ENCODE data around the gene GALNT2.
A peak's percentile ranks its signal among the peaks of the same experiment; 100 is the strongest.

Gene GALNT2

GRCh38 chr1:230236301-230237008 lies 169.4 kb downstream of the GALNT2 start:
- Histone ChIP-seq H3K4me3 (ENCODE audit: low read depth, low read length) (no peak overlapping the region), H3K79me2 (ENCODE audit: control insufficient read depth, insufficient read depth, low read length, unreplicated experiment) (peaks cover 16% of the 10 kb centered on the region), H3K27me3 (ENCODE audit: insufficient read depth, low read length) (no peaks in the 10 kb centered on the region), H3K27ac (ENCODE audit: low read depth, low read length) (peak overlapping the region; percentile 16; the same call in 1 of the 2 replicates), H3K36me3 (ENCODE audit: insufficient read depth, low read length) (peaks cover 34% of the 10 kb centered on the region), H3K4me1 (ENCODE audit: control insufficient read depth, insufficient read depth, low read length, unreplicated experiment) (peaks cover 25% of the 10 kb centered on the region), H2AFZ (ENCODE audit: low read length, unreplicated experiment) (no peak overlapping the region)

- H3K27ac ChIP-seq (ENCODE audit: low read depth, low read length) = peak overlapping the region; percentile 16; the same call in 1 of the 2 replicates
- H3K27me3 ChIP-seq (ENCODE audit: insufficient read depth, low read length) = no peaks in the 10 kb centered on the region
- H2AFZ ChIP-seq (ENCODE audit: low read length, unreplicated experiment) = no peak overlapping the region
- peaks cover 21% of the 10 kb centered on the region for H3K4me1 ChIP-seq (ENCODE audit: control insufficient read depth, insufficient read depth, low read length, unreplicated experiment)
- no peak overlapping the region for H3K4me3 ChIP-seq (ENCODE audit: low read depth, low read length)
- peaks cover 16% of the 10 kb centered on the region for H3K79me2 ChIP-seq (ENCODE audit: control insufficient read depth, insufficient read depth, low read length, unreplicated experiment)
- H3K36me3 ChIP-seq (ENCODE audit: insufficient read depth, low read length) = peaks cover 39% of the 10 kb centered on the region
Measured at GRCh38 chr1:230237009-230237370, 170.0 kb downstream of the GALNT2 start.

GRCh38 chr1:230237805-230238204 lies 170.8 kb downstream of the GALNT2 start:
- Histone ChIP-seq H3K4me1 (ENCODE audit: control insufficient read depth, insufficient read depth, low read length, unreplicated experiment) (peaks cover 13% of the 10 kb centered on the region), H3K4me3 (ENCODE audit: low read depth, low read length) (no peak overlapping the region), H3K79me2 (ENCODE audit: control insufficient read depth, insufficient read depth, low read length, unreplicated experiment) (peaks cover 13% of the 10 kb centered on the region), H3K27ac (ENCODE audit: low read depth, low read length) (no peak overlapping the region), H3K27me3 (ENCODE audit: insufficient read depth, low read length) (no peaks in the 10 kb centered on the region), H2AFZ (ENCODE audit: low read length, unreplicated experiment) (no peak overlapping the region), H3K36me3 (ENCODE audit: insufficient read depth, low read length) (peaks cover 45% of the 10 kb centered on the region)

GRCh38 chr1:230240446-230241086 lies 173.5 kb downstream of the GALNT2 start:
- no peaks in the 10 kb centered on the region for H3K79me2 ChIP-seq (ENCODE audit: control insufficient read depth, insufficient read depth, low read length, unreplicated experiment)
- peaks cover 54% of the 10 kb centered on the region for H3K36me3 ChIP-seq (ENCODE audit: insufficient read depth, low read length)

GRCh38 chr1:230242326-230242725 lies 175.3 kb downstream of the GALNT2 start:
- no peak overlapping the region for H2AFZ ChIP-seq (ENCODE audit: low read length, unreplicated experiment)
- H3K27ac ChIP-seq (ENCODE audit: low read depth, low read length) = no peak overlapping the region
- H3K4me3 ChIP-seq (ENCODE audit: low read depth, low read length) = no peak overlapping the region
- no peaks in the 10 kb centered on the region for H3K27me3 ChIP-seq (ENCODE audit: insufficient read depth, low read length)
- no peaks in the 10 kb centered on the region for H3K79me2 ChIP-seq (ENCODE audit: control insufficient read depth, insufficient read depth, low read length, unreplicated experiment)
- peaks cover 12% of the 10 kb centered on the region for H3K4me1 ChIP-seq (ENCODE audit: control insufficient read depth, insufficient read depth, low read length, unreplicated experiment)
- H3K36me3 ChIP-seq (ENCODE audit: insufficient read depth, low read length) = peaks cover 56% of the 10 kb centered on the region

More at GRCh38 chr1:230240446-230241086, 173.5 kb downstream of the GALNT2 start:
- no peaks in the 10 kb centered on the region for H3K27me3 ChIP-seq (ENCODE audit: insufficient read depth, low read length)
- no peak overlapping the region for H3K27ac ChIP-seq (ENCODE audit: low read depth, low read length)
- H3K4me1 ChIP-seq (ENCODE audit: control insufficient read depth, insufficient read depth, low read length, unreplicated experiment) = peaks cover 23% of the 10 kb centered on the region
- H2AFZ ChIP-seq (ENCODE audit: low read length, unreplicated experiment) = no peak overlapping the region
- H3K4me3 ChIP-seq (ENCODE audit: low read depth, low read length) = no peak overlapping the region

GRCh38 chr1:230243146-230243545 lies 176.1 kb downstream of the GALNT2 start:
- Histone ChIP-seq H3K79me2 (ENCODE audit: control insufficient read depth, insufficient read depth, low read length, unreplicated experiment) (no peaks in the 10 kb centered on the region), H3K36me3 (ENCODE audit: insufficient read depth, low read length) (peaks cover 47% of the 10 kb centered on the region), H3K27me3 (ENCODE audit: insufficient read depth, low read length) (no peaks in the 10 kb centered on the region), H3K4me1 (ENCODE audit: control insufficient read depth, insufficient read depth, low read length, unreplicated experiment) (peaks cover 11% of the 10 kb centered on the region), H3K27ac (ENCODE audit: low read depth, low read length) (no peak overlapping the region), H3K4me3 (ENCODE audit: low read depth, low read length) (no peak overlapping the region), H2AFZ (ENCODE audit: low read length, unreplicated experiment) (no peak overlapping the region)

GRCh38 chr1:230243583-230244353 lies 176.7 kb downstream of the GALNT2 start:
- no peak overlapping the region for H3K4me3 ChIP-seq (ENCODE audit: low read depth, low read length)
- no peaks in the 10 kb centered on the region for H3K79me2 ChIP-seq (ENCODE audit: control insufficient read depth, insufficient read depth, low read length, unreplicated experiment)
- peaks cover 44% of the 10 kb centered on the region for H3K36me3 ChIP-seq (ENCODE audit: insufficient read depth, low read length)
- H2AFZ ChIP-seq (ENCODE audit: low read length, unreplicated experiment) = no peak overlapping the region
- peaks cover 17% of the 10 kb centered on the region for H3K4me1 ChIP-seq (ENCODE audit: control insufficient read depth, insufficient read depth, low read length, unreplicated experiment)
- no peak overlapping the region for H3K27ac ChIP-seq (ENCODE audit: low read depth, low read length)
- H3K27me3 ChIP-seq (ENCODE audit: insufficient read depth, low read length) = no peaks in the 10 kb centered on the region

GRCh38 chr1:230246551-230246950 lies 179.5 kb downstream of the GALNT2 start:
- Histone ChIP-seq H3K4me1 (ENCODE audit: control insufficient read depth, insufficient read depth, low read length, unreplicated experiment) (peaks cover 21% of the 10 kb centered on the region), H3K27me3 (ENCODE audit: insufficient read depth, low read length) (no peaks in the 10 kb centered on the region), H3K36me3 (ENCODE audit: insufficient read depth, low read length) (peaks cover 44% of the 10 kb centered on the region), H3K27ac (ENCODE audit: low read depth, low read length) (no peak overlapping the region), H3K4me3 (ENCODE audit: low read depth, low read length) (no peak overlapping the region), H3K79me2 (ENCODE audit: control insufficient read depth, insufficient read depth, low read length, unreplicated experiment) (no peaks in the 10 kb centered on the region), H2AFZ (ENCODE audit: low read length, unreplicated experiment) (no peak overlapping the region)

GRCh38 chr1:230248016-230248888 lies 181.2 kb downstream of the GALNT2 start:
- H3K4me1 ChIP-seq (ENCODE audit: control insufficient read depth, insufficient read depth, low read length, unreplicated experiment) = peaks cover 20% of the 10 kb centered on the region
- no peaks in the 10 kb centered on the region for H3K27me3 ChIP-seq (ENCODE audit: insufficient read depth, low read length)
- 0 out of 2 replicates have a peak overlapping the region, but pooled peaks have one; percentile 1 for H3K27ac ChIP-seq (ENCODE audit: low read depth, low read length)
- no peak overlapping the region for H2AFZ ChIP-seq (ENCODE audit: low read length, unreplicated experiment)
- peaks cover 41% of the 10 kb centered on the region for H3K36me3 ChIP-seq (ENCODE audit: insufficient read depth, low read length)
- H3K4me3 ChIP-seq (ENCODE audit: low read depth, low read length) = no peak overlapping the region
- no peaks in the 10 kb centered on the region for H3K79me2 ChIP-seq (ENCODE audit: control insufficient read depth, insufficient read depth, low read length, unreplicated experiment)

- Histone ChIP-seq H3K4me3 (ENCODE audit: low read depth, low read length) (no peak overlapping the region), H3K79me2 (ENCODE audit: control insufficient read depth, insufficient read depth, low read length, unreplicated experiment) (no peaks in the 10 kb centered on the region), H3K27me3 (ENCODE audit: insufficient read depth, low read length) (no peaks in the 10 kb centered on the region), H3K4me1 (ENCODE audit: control insufficient read depth, insufficient read depth, low read length, unreplicated experiment) (peaks cover 14% of the 10 kb centered on the region), H3K27ac (ENCODE audit: low read depth, low read length) (0 out of 2 replicates have a peak overlapping the region, but pooled peaks have one; percentile 1), H2AFZ (ENCODE audit: low read length, unreplicated experiment) (no peak overlapping the region), H3K36me3 (ENCODE audit: insufficient read depth, low read length) (peaks cover 41% of the 10 kb centered on the region)
Measured at GRCh38 chr1:230248889-230249270, 181.8 kb downstream of the GALNT2 start.
